GM21529 (cell line): ENCODE measurements around the gene CRHR2.
"Not testable (repeated sequence)": the region's sequence is repeated elsewhere in the genome, so short reads cannot be mapped to it uniquely, and the experiment has no call there.

Experiments
- ATAC-seq: cut with Tn5 transposase; IDR thresholded peaks from one replicate; pipeline ENCODE4 v1.9.1; 2021; ENCODE audit not compliant: unreplicated experiment

The CRHR2 gene

DNA sequence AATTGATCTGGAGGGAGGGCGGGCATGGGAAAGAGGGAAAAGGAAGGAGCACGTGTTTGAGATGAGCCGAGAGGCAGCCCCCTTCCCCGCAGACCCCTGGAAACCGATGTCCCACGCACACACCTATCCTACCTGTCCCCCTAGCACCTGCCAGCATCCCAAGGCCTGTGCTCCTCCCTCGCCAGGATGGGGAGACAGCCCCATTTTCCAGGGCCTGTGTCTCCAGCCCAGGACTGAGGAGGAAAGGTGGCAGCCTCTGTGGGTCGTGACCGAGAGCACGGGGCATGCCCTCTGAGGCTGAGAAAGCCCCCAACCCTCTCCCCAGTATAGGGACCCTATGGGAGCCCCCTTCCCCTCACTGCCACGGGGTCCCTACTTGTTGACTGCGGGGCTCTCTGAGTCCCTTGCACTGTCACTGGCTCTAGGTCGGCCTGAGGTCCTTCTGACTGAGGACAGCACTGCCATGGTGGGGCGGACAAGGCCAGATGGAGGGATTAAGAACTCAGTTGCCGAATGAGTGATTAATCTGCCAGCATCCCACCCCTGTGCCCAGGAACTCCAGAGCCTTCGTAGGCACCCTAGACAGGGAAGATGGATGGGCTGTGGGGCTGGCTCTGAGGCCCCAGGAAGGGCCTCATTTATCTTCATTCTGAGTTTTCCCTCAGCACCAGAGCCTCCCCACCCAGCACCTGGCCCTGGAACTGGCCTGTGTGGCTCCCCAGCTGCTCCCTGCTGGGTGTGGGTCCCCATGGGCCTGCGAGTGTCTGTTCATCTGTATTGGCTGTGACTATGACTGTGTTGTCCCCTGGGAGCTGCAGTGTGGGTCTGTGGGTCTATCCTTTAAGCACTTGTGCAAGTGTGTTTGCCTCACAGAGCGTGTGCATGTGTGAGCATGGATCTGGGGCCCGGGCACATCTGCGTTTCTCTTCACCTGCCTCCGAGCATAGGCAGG lies 26.0 kb downstream of the CRHR2 start:
- ATAC-seq: no peak

DNA sequence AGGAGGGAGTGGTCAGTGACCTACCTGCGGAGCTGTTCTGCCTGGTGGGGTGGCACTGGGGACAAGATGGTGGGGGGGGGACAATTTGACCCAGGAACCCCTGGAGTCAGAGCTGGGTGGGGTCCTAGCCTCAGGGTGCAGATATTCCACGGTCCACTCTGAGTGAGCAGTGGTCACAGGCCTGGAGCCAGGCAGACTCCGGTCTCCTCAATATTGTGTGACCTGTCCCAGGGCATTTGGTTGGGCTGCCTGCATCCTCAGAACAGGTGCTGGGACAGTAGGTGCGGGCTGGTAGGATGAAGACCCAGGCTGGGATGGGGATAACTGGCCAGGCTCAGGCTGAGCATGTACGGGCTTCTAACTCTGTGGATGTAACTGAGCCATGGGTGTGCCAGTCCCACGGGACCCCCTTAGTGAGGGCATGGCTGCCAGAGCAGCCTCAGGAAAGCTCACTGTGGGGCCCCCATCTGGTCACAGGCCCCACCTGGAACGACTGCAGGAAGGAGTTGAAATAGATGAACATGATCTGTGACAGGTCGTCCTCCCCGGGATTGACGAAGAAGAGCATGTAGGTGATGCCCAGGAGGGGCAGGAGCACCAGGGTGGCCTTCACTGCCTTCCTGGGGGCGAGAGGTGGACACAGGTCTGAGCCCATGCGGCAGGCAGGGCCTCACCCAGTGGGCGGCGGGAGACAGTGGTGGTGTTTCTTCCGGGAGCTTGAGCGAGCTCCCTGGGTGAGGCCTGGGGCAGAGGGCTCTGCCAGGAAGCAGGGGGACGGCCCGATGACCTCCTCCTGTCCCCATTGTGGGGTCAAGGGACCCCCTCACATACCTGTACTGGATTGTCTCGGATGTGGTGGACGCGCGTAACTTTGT lies 26.9 kb downstream of the CRHR2 start:
- no peak for ATAC-seq

DNA sequence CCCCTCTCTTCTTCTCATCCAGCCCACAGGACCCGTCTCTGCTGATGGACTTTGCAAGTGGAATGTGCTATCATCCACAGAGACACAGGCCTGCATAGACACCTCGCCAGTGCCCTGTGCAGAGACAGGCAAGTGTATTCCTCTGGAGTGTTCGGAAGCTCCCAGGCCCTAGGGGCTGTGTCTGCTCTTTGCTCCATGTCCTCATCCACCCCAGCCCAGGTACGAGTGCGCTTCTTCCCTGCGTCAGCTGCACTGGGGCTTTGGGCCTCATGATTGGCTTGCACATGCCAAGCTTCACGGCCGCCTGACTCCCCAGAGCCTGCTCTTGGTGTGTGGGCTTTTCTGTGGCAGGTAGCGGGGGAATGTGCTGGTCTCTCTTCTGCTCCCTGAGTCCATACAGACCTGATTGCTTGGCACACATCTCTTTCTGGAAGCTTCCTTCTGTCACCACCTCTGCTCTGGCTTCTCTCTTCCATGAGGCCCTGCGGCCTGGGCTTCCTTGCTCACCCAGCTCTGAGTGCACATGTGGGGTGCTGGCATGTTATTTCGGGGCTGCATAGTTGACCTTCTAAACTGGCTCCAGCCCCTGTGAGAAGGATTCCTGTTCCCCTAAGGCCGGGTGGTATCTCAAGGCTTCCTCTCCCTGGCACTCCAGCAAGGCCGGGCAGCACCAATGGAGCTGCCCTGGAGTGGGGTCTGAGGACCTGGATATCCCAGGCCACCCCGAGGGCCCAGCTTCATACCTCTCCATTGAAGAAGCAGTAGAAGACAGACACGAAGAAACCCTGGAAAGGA lies 27.8 kb downstream of the CRHR2 start:
- ATAC-seq: no peak

DNA sequence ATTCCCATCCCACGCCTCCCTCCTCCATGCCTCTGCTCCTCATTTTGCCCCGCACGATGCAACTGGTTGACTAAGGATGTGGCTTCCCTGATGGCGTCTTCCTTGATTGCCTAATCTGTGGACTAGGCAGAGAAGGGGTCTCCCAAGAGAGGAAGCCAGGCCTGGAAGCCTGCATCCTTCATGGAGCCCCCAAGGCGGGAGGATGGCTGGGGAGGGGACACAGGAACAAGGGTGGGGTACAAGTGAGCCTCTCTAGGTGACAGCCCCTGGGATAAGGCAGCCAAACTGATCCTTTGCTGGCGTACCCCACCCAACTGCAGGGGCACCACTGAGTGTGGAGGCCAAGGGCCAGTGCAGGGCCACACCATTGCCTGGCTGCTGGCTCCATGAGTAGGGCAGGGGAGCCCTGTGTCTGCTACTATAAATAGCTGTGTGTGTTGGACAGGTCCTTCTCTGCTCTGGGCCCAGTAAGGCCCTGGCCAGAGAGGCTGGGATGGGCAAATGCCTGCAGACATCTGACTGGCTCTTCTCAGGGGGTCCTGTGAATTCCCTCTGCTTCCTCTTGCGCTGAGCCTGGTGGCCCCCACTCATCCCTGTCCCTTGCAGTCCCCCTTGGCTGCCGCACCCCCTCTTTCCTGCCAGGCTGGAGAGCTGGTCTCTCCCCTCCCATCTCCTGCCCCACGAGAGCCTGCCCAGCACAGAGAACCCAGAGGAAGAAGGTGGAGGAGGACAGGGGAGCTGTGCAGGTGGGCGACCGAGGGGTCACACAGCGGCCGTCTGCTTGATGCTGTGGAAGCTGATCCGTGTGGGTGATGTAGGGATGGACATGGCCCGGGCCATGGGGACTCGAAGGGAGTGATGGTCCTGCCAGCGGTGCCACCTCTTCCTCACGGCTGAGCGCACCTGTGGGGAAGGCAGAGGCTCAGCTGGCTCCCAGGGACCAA lies 29.3 kb downstream of the CRHR2 start:
- no peak for ATAC-seq

DNA sequence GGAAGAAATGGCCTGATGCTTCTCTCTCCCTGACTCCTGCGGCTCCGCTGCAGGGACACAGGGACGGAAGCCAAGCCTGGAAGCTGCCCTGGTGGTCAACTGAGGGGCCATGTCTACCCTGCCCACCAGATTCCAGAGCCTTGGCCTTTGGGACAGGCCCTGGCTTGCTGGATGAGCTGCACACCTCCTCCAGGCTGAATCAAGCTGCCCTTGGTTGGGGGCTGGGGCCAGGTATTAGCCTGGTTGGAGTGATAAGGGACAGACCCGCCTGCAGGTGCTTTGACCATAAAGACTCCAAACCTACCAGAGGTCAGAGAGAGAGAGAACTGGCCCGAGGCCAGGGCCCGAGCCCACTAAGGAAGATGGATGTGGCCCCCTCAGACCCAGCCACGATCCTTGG lies 30.1 kb downstream of the CRHR2 start:
- ATAC-seq: no peak

DNA sequence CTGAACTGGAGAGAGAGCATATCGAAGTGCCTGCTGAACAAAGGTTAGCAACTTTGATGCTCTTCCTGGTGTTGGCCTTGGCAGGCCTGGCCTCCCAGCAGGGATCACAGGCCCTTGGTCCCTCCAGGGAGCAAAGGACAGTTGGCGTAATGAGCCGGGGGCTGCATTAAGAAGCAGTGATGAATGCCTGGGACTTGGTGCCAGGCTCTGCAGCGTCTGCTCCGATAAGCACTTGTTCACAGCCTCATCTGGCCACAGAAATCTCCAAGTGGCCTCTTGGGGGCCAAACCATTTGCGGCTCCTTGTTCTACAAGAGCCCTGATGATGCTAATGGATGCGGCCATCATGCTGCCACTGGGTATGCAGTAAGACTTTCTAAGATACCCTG lies 31.8 kb downstream of the CRHR2 start:
- ATAC-seq: no peak

DNA sequence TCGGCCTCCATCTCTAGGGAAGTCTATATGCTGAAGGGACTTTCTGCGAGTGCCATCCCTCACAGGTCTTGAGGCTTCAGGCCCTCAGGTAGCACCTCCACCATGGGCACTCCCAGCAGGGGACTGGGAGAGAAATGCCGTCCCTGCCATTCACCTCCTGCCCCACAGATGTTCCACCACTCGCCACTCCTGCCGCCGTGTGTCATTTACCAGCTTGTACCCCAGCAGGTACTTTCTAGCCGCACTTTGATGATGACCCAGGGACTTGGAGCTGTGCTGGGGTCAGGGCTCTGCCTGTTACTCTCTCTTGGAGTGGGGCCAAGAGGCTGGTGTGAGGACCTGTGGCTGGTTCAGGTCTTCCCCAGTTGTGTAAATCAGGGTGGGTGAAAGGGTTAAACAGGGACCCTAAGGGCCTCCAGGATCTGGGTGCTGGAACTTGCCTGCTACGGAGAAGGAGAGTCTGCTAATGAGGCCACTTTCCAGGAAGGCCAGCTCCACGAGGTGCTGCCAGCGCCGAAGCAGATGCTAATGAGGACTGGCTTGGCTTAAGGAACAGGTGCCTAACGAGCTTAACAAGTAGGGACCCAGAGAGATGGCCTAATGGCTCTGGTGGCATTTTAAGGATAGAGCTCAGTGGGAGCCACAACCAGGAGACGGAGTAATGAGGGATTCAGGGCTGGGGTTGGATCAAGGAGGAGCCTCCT lies 32.4 kb downstream of the CRHR2 start:
- no peak for ATAC-seq

DNA sequence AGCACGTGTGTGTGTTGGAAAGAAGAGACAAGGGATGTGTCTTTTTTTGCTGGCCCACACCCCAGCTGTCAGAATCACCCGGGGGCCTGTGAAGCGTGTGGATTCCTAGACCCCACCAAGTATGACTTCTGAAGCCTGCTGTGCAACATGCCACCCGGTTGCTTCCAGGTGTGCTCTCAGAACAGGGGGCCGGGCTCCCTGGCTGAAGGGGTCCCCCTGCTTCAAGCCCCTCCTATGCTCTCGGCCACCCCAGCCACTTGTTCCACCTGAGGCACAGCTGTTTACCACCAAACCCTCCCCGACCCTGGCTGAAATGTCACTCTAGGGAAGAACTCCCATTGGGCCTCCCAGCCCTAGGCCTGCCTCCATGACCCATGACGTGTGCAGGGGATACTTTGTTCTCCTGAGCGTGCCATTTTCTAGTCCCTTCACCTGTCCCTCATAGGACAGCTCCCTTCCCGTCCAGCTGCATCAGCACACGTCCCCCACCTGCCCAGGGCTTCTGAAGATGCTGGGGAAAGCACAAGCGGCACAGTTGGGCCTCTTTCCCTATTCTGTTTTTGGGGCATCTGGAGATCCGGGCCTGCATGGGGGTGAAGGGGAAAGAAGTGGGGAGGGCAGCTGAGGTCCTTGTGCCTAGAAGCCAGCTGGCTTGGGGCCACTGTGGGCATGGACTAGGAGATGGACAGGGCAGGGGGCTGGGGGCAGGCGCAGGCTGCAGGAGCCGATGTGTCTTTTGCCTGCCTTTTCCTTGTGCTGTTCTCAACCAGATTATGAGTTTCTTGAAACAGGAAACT lies 33.3 kb downstream of the CRHR2 start:
- no peak for ATAC-seq

DNA sequence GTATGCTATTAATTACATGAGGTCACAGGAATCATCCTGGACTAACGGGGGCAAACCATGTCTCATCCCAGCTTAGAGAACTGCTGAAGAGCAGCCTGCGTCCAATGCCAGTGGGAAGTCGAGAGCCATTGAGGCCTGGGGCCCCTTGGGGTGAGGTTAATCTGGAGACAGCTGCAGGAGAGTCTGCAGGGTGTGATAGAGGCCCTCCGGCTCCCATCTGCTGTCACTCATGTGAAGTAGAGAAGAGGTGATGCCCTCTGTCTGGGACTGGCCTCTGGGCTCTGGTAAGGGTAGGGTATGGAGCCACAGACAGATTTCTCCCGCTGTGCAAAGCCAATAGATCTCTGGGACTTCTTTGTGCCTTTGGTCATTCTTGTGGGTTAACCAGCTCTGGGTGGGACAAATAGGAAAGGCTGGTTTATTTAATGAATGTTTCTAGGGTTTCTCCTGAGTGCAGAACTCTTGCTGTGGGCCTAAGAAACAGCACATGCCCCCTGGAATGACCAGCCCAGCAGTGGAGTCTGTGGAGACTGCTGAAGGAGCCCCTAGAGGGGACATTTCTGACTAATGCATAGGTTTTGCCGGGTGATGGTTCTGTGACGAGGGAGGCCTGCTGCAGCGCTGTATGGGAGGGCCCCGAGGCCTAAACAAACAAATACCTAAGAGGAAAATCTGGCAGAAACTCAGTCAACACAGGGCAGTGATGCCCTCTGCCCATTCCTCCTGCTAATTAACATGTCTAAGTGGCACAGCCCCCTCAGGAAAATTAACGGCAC lies 34.5 kb downstream of the CRHR2 start:
- no peak for ATAC-seq

DNA sequence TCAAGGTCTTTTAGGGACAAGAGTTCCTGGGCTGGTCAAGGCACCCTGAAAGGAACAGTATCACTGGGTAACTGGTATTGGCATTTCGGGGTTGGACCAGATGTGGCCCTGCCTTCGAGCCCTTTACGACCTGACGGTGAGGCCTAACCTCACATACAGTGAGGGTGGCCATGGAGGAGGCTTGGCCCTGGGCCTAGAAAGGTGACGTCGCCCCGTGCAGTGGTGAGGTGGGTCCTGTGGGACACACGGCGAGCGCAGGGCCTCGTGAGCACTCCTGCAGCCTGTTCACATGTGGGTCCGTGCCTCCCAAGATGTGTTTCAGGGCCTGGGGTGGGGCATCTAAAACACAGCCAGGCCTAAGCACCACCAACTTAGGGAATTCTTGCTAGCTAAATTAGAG lies 36.1 kb downstream of the CRHR2 start:
- ATAC-seq: no peak

DNA sequence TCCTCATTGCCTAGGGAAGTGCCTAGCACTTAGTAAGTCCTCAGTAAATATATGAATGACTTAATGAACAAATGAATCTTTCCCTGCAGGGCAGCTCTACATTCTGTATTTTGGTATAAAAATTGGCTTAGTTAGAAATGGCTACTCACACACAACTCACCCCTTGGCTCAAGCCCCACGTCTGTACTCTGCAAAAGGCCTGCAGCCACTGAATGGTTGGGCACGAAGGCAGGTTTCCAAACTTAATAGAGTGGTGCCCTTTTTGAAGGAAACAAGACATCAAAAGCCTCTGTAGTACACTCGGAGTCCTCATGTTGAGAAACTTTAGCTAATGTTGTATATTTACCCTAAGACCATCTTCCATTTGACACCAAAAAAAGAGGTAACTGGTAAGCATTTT lies 36.6 kb downstream of the CRHR2 start:
- no peak for ATAC-seq

DNA sequence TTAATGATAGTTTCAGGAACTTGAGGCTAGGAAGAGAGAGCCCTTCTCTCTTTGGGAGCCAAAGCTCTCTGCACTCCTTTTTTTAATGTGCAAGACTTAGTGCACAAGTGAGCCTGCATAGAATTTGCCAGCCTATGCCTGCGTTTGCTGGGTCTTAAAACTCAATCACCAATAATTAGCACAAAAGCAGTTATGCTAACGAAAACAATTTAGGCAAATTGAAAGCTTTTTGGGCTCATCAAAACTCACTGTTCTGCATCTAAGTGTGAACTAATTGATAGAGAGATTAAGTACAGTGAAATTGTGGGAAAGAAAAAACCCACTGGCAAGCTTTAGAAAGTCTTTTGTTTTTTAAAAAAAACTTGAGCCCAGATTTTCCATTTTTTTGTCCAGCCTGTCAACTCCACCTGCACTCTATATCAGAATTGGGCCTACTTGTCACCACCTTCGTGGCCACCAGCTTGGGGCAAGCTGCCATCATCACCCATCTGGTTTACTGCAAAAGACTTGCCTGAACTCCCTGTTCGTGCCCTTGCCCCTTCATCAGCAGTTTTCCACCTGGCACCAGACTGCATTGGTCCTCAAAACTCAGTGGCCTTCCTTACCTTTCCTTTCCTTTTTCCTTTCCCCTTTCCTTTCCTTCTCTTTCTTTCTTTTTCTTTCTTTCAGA lies 37.8 kb downstream of the CRHR2 start:
- ATAC-seq: no peak

DNA sequence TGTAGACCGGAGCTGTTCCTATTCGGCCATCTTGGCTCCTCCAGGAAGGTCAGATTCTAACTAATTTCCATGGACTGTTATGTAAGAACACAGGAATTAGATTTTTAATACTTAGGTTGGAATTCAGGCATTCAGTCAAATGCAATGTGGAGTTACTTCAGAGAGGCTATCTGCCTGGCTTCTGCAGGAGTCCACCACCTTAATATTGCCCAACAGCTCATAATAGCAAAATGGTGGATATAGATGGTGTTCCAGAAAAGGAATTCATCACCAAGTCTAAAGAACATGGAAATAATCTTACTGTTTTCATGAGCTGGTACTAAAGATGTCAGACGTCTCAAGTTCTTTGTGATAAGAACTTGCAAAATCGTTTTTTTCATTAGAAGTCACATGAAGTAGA lies 39.5 kb downstream of the CRHR2 start:
- no peak for ATAC-seq

DNA sequence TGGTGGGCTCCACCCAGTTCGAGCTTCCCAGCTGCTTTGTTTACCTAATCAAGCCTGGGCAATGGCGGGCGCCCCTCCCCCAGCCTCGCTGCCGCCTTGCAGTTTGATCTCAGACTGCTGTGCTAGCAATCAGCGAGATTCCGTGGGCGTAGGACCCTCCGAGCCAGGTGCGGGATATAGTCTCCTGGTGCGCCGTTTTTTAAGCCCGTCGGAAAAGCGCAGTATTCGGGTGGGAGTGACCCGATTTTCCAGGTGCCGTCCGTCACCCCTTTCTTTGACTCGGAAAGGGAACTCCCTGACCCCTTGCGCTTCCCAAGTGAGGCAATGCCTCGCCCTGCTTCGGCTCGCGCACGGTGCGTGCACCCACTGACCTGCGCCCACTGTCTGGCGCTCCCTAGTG lies 39.9 kb downstream of the CRHR2 start:
- not testable (repeated sequence) for ATAC-seq

DNA sequence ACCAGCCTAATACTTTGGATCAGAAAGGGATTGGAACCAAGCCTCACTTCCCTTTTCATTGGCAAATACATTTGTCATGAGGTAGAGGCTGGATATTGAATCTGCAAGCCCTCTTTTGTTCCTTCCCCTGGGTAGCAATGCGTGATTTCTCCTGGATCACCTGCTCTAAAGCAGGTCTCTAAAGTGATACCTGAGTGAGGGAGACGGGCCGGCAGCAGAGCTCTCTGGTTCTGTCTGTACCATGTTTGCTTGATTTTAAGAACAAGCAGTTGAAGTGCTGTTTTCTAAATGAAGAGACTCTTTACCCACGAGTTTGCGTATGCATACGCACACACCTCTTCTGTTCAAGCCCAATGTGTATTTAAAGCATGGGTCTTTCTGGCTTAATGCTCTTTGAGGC lies 46.5 kb downstream of the CRHR2 start:
- no peak for ATAC-seq

DNA sequence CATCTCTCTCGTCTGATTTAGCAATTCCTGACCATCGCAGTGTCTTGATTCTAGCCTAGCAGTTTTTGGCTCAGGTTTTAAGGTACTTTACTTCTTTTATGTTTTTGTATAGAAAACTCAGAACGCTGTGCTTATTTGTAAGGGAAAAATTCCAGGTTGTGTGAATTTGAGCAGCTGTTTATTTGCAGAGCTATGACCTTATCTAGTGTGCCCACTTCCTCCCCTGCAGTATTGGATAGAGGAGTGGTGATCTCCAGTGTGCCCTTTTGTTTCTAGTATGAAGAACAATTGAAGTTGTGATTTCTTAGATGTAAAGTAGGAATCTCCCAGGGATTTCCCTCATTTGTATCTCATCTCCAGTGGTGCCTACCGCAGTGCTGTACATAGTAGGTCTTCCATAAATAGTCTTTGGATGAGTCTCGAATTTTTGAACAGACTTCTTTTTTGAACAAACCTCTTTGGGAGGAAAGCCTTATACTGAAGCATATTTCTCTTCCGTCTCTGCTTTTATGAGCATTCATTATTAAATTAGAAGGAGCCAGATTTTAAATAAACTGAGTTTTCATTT lies 47.5 kb downstream of the CRHR2 start:
- ATAC-seq: no peak

DNA sequence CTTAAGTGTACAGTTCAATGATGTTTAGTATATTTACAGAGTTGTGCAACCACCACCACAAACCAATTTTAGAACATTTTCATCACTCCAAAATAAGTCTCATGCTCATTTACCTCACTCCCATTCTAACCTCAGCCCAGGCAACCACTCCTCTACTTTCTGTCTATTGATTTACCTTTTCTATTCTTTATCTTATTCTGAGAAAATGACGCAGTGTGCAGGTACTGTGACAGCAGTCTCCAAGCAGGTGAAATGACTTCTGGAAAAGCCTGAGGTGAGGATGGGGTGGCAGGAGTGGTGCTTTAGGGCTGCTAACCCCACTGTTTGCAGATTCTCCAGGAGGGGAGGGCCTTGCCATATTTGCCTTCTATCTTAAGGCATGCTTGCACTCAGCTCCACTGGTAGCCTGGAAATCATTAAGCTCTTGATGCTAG lies 48.0 kb downstream of the CRHR2 start:
- no peak for ATAC-seq
